HEK293 (cell line): ENCODE measurements around the gene TMEM259.
A peak's percentile ranks its signal among the peaks of the same experiment; 100 is the strongest.

ENCODE experiments used
- CTCF ChIA-PET: fragments of 350-600 bp; formaldehyde crosslinking; extraction: SDS; loops from one replicate; lab custom pipeline; 2021; ENCODE audit warnings: antibody characterized with exemption; lab: Yijun Ruan, JAX
- POLR2A ChIA-PET: fragments of 300-600 bp; formaldehyde crosslinking; extraction: SDS; loops from one replicate; lab custom pipeline; 2020; ENCODE audit warnings: antibody characterized with exemption, inconsistent platforms; lab: Yijun Ruan, JAX
- H3K27ac ChIP-seq: fragments of 200-500 bp; sonication (Bioruptor generic); 2 replicates; pipeline ENCODE4 v1.5.1; 2014; ENCODE audit warnings: low read depth, low read length, control low read depth, inconsistent platforms; ENCODE audit errors: extremely low read depth
- H3K36me3 ChIP-seq, 2 experiments: fragments of 200-500 bp in 1 of 2; sonication (Bioruptor generic) in 1 of 2; 1 replicate in 1 of 2; 2 replicates in 1 of 2; pipeline ENCODE4 v1.5.1; 2014 to 2017; ENCODE audit warnings: inconsistent platforms in 2 of 2, low read length in 2 of 2; ENCODE audit not compliant: control insufficient read depth in 2 of 2, insufficient read depth in 1 of 2
- H3K4me1 ChIP-seq: fragments of 200-500 bp; sonication (Bioruptor generic); 2 replicates; pipeline ENCODE4 v1.5.1; 2014; ENCODE audit warnings: mild to moderate bottlenecking, low read length, inconsistent platforms; ENCODE audit not compliant: control insufficient read depth, insufficient read depth
- H3K4me3 ChIP-seq: 2 replicates; pipeline ENCODE4 v1.5.1; 2011; ENCODE audit warnings: low read depth, mild to moderate bottlenecking, control low read depth, low read length, moderate library complexity
- H3K9me3 ChIP-seq: fragments of 200-500 bp; sonication (Bioruptor generic); 2 replicates; pipeline ENCODE4 v1.5.1; 2014; ENCODE audit warnings: low read depth, low read length, inconsistent platforms; ENCODE audit not compliant: control insufficient read depth, insufficient read depth
- ATF2 ChIP-seq: fragments of 450-650 bp; formaldehyde crosslinking; IDR thresholded peaks from 2 replicates; pipeline ENCODE4 v1.5.1; 2016; ENCODE audit warnings: missing biosample characterization, missing genetic modification characterization, low read depth
- BCL11A ChIP-seq: fragments of 450-650 bp; formaldehyde crosslinking; IDR thresholded peaks from 2 replicates; pipeline ENCODE4 v1.5.1; 2016; ENCODE audit warnings: low read depth, missing biosample characterization, missing genetic modification characterization
- PATZ1 ChIP-seq: fragments of 450-650 bp; formaldehyde crosslinking; IDR thresholded peaks from 2 replicates; pipeline ENCODE4 v1.5.1; 2016; ENCODE audit warnings: missing biosample characterization, missing genetic modification characterization
- PRDM1 ChIP-seq: fragments of 450-650 bp; formaldehyde crosslinking; IDR thresholded peaks from 2 replicates; pipeline ENCODE4; 2016; ENCODE audit warnings: missing biosample characterization, missing genetic modification characterization
- REPIN1 ChIP-seq: fragments of 450-650 bp; formaldehyde crosslinking; IDR thresholded peaks from 2 replicates; pipeline ENCODE4 v1.5.1; 2017; ENCODE audit warnings: missing biosample characterization, missing genetic modification characterization, low read depth
- SCRT2 ChIP-seq: fragments of 450-650 bp; formaldehyde crosslinking; IDR thresholded peaks from 2 replicates; pipeline ENCODE4 v1.5.1; 2016; ENCODE audit warnings: missing biosample characterization, missing genetic modification characterization
- WT1 ChIP-seq: fragments of 450-650 bp; formaldehyde crosslinking; IDR thresholded peaks from 2 replicates; pipeline ENCODE4 v1.5.1; 2016; ENCODE audit warnings: missing biosample characterization, missing genetic modification characterization
- ZBTB26 ChIP-seq: fragments of 450-650 bp; formaldehyde crosslinking; optimal IDR thresholded peaks from 2 replicates; pipeline ENCODE3; 2016; ENCODE audit warnings: missing biosample characterization, mild to moderate bottlenecking, missing genetic modification characterization
- ZBTB6 ChIP-seq: fragments of 450-650 bp; formaldehyde crosslinking; IDR thresholded peaks from 2 replicates; pipeline ENCODE4 v1.5.1; 2017; ENCODE audit warnings: missing biosample characterization, missing genetic modification characterization
- ZNF10 ChIP-seq: fragments of 450-650 bp; formaldehyde crosslinking; IDR thresholded peaks from 2 replicates; pipeline ENCODE4 v1.5.1; 2017; ENCODE audit warnings: missing biosample characterization, missing genetic modification characterization
- ZNF112 ChIP-seq: fragments of 450-650 bp; formaldehyde crosslinking; IDR thresholded peaks from 2 replicates; pipeline ENCODE4 v1.5.0; 2017; ENCODE audit warnings: missing biosample characterization, missing genetic modification characterization
- ZNF133 ChIP-seq: fragments of 450-650 bp; formaldehyde crosslinking; IDR thresholded peaks from 2 replicates; pipeline ENCODE4 v1.5.1; 2016; ENCODE audit warnings: missing biosample characterization, missing genetic modification characterization
- ZNF146 ChIP-seq: fragments of 450-650 bp; formaldehyde crosslinking; IDR thresholded peaks from 2 replicates; pipeline ENCODE4 v1.5.1; 2016; ENCODE audit warnings: missing biosample characterization, missing genetic modification characterization
- ZNF18 ChIP-seq: fragments of 450-650 bp; formaldehyde crosslinking; IDR thresholded peaks from 2 replicates; pipeline ENCODE4 v1.5.1; 2016; ENCODE audit warnings: missing biosample characterization, missing genetic modification characterization
- ZNF280C ChIP-seq: fragments of 450-650 bp; formaldehyde crosslinking; IDR thresholded peaks from 2 replicates; pipeline ENCODE4 v1.5.1; 2016; ENCODE audit warnings: missing biosample characterization, missing genetic modification characterization
- ZNF362 ChIP-seq: fragments of 450-650 bp; formaldehyde crosslinking; IDR thresholded peaks from 2 replicates; pipeline ENCODE4 v1.5.1; 2016; ENCODE audit warnings: missing biosample characterization, missing genetic modification characterization
- ZNF416 ChIP-seq: fragments of 450-650 bp; formaldehyde crosslinking; IDR thresholded peaks from 2 replicates; pipeline ENCODE4 v1.5.1; 2016; ENCODE audit warnings: missing biosample characterization, missing genetic modification characterization
- ZNF501 ChIP-seq: fragments of 450-650 bp; formaldehyde crosslinking; IDR thresholded peaks from 2 replicates; pipeline ENCODE4 v1.5.1; 2016; ENCODE audit warnings: missing biosample characterization, missing genetic modification characterization
- ZNF596 ChIP-seq: fragments of 450-650 bp; IDR thresholded peaks from 2 replicates; pipeline ENCODE4 v1.5.0; 2018; ENCODE audit warnings: missing biosample characterization, mild to moderate bottlenecking, missing genetic modification characterization, moderate library complexity
- ZNF610 ChIP-seq: fragments of 450-650 bp; formaldehyde crosslinking; IDR thresholded peaks from 2 replicates; pipeline ENCODE4 v1.5.1; 2016; ENCODE audit warnings: missing biosample characterization, missing genetic modification characterization, borderline replicate concordance
- ZNF621 ChIP-seq: fragments of 450-650 bp; formaldehyde crosslinking; IDR thresholded peaks from 2 replicates; pipeline ENCODE4 v1.5.1; 2017; ENCODE audit warnings: missing biosample characterization, missing genetic modification characterization
- ZNF626 ChIP-seq: fragments of 450-650 bp; sonication (Bioruptor Pico); formaldehyde crosslinking; IDR thresholded peaks from 2 replicates; pipeline ENCODE4 v1.5.1; 2018; ENCODE audit warnings: missing biosample characterization, missing genetic modification characterization, inconsistent platforms
- ZNF768 ChIP-seq: fragments of 450-650 bp; formaldehyde crosslinking; IDR thresholded peaks from 2 replicates; pipeline ENCODE4 v1.5.1; 2018; ENCODE audit warnings: missing biosample characterization, mild to moderate bottlenecking, missing genetic modification characterization

TMEM259 gene

GRCh38 chr19:984165-984967 is 36.6 kb downstream of the TMEM259 start, which contains the start of gene WDR18 (continued):
- no peak; the same call in 1 of the 2 replicates for TF ChIP-seq BCL11A
- no peak for TF ChIP-seq ZNF621 (tag by site-specific recombination)

- no peak overlapping the region for H3K27ac ChIP-seq
- H3K4me3 ChIP-seq: peak overlapping the region; percentile 27
- ChIA-PET CTCF (interaction anchor here (0.6 to 5.9 kb wide), 11 partner anchors 10 to 387 kb away, joined by 3 to 116 read pairs (median 4); no protein-coding TSS in a partner anchor), POLR2A (no interaction called here)
- H3K36me3 ChIP-seq: peaks cover 6 to 22% of the 10 kb centered on the region in 2 experiments; a peak in 2 of 3 replicates
- no peaks in the 10 kb centered on the region for H3K9me3 ChIP-seq
- H3K4me1 ChIP-seq: peaks cover 2% of the 10 kb centered on the region; the same call in 1 of the 2 replicates
- TF ChIP-seq ZNF10 (tag by site-specific recombination): no peak
- 0 out of 2 replicates have a peak, but pooled peaks have one; percentile 11 for TF ChIP-seq ZBTB6 (tag by site-specific recombination)
- TF ChIP-seq ZNF146: no peak
- no peak for TF ChIP-seq ZNF416 (tag by site-specific recombination)
- TF ChIP-seq ZNF768: no peak
- TF ChIP-seq SCRT2 (tag by site-specific recombination): no peak
- TF ChIP-seq ZNF626: no peak
- TF ChIP-seq ZNF18: no peak
- TF ChIP-seq ZNF596 (tag by site-specific recombination): peak; percentile 61; the same call in 1 of the 2 replicates
- TF ChIP-seq ZNF610: no peak
- TF ChIP-seq PATZ1 (tag by site-specific recombination): peak; percentile 91
- TF ChIP-seq REPIN1 (tag by site-specific recombination): no peak
- TF ChIP-seq ZNF112: no peak
- no peak for TF ChIP-seq ZNF133
- no peak for TF ChIP-seq ZNF501 (tag by site-specific recombination)
- TF ChIP-seq ATF2 (tag by site-specific recombination): no peak
- TF ChIP-seq WT1 (tag by site-specific recombination): no peak; the same call in 1 of the 2 replicates
- TF ChIP-seq ZBTB26 (tag by site-specific recombination): peak; percentile 69
- no peak for TF ChIP-seq ZNF621 (tag by site-specific recombination)
- TF ChIP-seq ZNF280C (tag by site-specific recombination): no peak
- TF ChIP-seq PRDM1 (tag by site-specific recombination): no peak
- no peak for TF ChIP-seq ZNF362 (tag by site-specific recombination)
Observed at GRCh38 chr19:982567-983170, 38.3 kb downstream of the TMEM259 start.
